ENCODE data around the gene BARHL1.

The BARHL1 gene

GRCh38 chr9:132597073-132597775, 14.8 kb downstream of the BARHL1 start:
- POLR2A ChIA-PET, result no interaction called here
- TF ChIP-seq, protein P1, sequence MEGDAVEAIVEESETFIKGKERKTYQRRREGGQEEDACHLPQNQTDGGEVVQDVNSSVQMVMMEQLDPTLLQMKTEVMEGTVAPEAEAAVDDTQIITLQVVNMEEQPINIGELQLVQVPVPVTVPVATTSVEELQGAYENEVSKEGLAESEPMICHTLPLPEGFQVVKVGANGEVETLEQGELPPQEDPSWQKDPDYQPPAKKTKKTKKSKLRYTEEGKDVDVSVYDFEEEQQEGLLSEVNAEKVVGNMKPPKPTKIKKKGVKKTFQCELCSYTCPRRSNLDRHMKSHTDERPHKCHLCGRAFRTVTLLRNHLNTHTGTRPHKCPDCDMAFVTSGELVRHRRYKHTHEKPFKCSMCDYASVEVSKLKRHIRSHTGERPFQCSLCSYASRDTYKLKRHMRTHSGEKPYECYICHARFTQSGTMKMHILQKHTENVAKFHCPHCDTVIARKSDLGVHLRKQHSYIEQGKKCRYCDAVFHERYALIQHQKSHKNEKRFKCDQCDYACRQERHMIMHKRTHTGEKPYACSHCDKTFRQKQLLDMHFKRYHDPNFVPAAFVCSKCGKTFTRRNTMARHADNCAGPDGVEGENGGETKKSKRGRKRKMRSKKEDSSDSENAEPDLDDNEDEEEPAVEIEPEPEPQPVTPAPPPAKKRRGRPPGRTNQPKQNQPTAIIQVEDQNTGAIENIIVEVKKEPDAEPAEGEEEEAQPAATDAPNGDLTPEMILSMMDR (IDR thresholded peaks at IDR 0.05; ENCODE audit: insufficient read depth, low read length, missing control alignments), result no peak
- CTCF ChIA-PET, result no interaction called here
- no peak for DNase-seq (ENCODE audit: low read depth, low spot score)
- no peak overlapping the region for H3K4me3 ChIP-seq (ENCODE audit: low read depth, low read length)

- TF ChIP-seq, protein P1 (IDR thresholded peaks at IDR 0.05; ENCODE audit: insufficient read depth, low read length, missing control alignments), result no peak
- DNase-seq (ENCODE audit: low read depth, low spot score), result no peak
- H3K4me3 ChIP-seq (ENCODE audit: low read depth, low read length), result no peak overlapping the region
- ChIA-PET POLR2A (no interaction called here), CTCF (interaction anchor here (0.6 to 1.3 kb wide), 3 partner anchors 8 to 93 kb away, joined by 3 read pairs; no protein-coding TSS in a partner anchor)
Observed at GRCh38 chr9:132600326-132600984, 18.0 kb downstream of the BARHL1 start.

DNA sequence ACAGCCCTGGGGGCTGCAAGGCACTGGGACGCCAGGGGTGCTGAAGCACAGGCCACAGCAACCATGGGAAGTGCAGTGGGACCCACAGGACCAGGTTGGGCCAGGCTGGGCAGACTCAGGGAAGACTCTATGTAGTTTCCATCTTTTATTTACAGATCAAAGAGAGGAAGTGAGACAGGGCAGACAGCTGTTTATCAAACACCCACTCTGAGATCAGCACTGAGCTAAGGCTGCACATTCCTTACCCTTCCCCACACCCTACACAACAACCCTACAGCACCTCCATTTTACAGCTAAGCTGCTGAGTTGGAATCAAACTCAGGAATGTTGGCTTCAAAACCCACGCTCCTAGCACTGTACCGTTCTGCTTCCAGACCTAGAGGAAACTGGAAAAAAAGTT, 19.8 kb downstream of the BARHL1 start:
- ChIA-PET POLR2A (no interaction called here), CTCF (interaction anchor here (0.6 to 0.8 kb wide), 2 partner anchors 48 to 51 kb away, joined by 3 to 4 read pairs; no protein-coding TSS in a partner anchor)
- H3K4me3 ChIP-seq (ENCODE audit: low read depth, low read length), result no peak overlapping the region
- TF ChIP-seq, protein P1 (IDR thresholded peaks at IDR 0.05; ENCODE audit: insufficient read depth, low read length, missing control alignments), result no peak
- DNase-seq (ENCODE audit: low read depth, low spot score), result no peak

DNA sequence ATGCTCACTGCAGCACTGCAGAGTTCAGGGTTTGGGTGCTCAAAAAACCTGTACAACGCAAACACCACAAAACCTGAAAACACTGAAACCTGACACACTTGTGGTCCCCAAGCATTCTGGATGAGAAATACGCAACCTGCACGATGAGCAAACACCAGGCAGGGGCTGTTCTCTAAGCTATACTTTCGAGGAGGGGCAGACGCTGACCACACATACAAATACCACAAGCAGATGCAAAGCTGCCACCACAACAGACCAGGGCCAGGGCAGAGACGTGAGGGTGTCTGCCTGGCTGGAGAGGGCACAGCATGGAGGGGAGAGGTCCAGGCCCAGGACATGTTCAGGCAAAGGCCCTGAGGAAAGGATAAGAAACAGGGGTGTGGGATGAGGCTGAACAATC, 23.0 kb downstream of the BARHL1 start:
- TF ChIP-seq, protein P1 (IDR thresholded peaks at IDR 0.05; ENCODE audit: insufficient read depth, low read length, missing control alignments), result no peak
- no peak for DNase-seq (ENCODE audit: low read depth, low spot score)
- ChIA-PET CTCF (no interaction called here), POLR2A (no interaction called here)
- H3K4me3 ChIP-seq (ENCODE audit: low read depth, low read length), result no peak overlapping the region

- TF ChIP-seq, protein P1 (IDR thresholded peaks at IDR 0.05; ENCODE audit: insufficient read depth, low read length, missing control alignments), result no peak
- ChIA-PET CTCF (interaction anchor here (2.1 kb wide), 1 partner anchor 98 kb away, joined by 4 read pairs; no protein-coding TSS in a partner anchor), POLR2A (no interaction called here)
- no peak overlapping the region for H3K4me3 ChIP-seq (ENCODE audit: low read depth, low read length)
- DNase-seq (ENCODE audit: low read depth, low spot score), result no peak
Observed at GRCh38 chr9:132606066-132606465, 23.7 kb downstream of the BARHL1 start.

- CTCF ChIA-PET, result interaction anchor here (3.1 kb wide), 1 partner anchor 40 kb away, joined by 6 read pairs; no protein-coding TSS in a partner anchor
- no peak overlapping the region for H3K4me3 ChIP-seq (ENCODE audit: low read depth, low read length)
- POLR2A ChIA-PET, result no interaction called here
- TF ChIP-seq, protein P1 (IDR thresholded peaks at IDR 0.05; ENCODE audit: insufficient read depth, low read length, missing control alignments), result no peak
- no peak for DNase-seq (ENCODE audit: low read depth, low spot score)
Observed at GRCh38 chr9:132609184-132609583, 26.8 kb downstream of the BARHL1 start.
